GM19023 (cell line): Measurements from ENCODE around the gene LSM11.
"Not testable (repeated sequence)": the region's sequence is repeated elsewhere in the genome, so short reads cannot be mapped to it uniquely, and the experiment has no call there.

Experiments used
- ATAC-seq: cut with Tn5 transposase; IDR thresholded peaks from one replicate; pipeline ENCODE4 v1.9.1; 2021; ENCODE audit warnings: mild to moderate bottlenecking, moderate library complexity; ENCODE audit not compliant: unreplicated experiment

LSM11 gene

GRCh38 chr5:157743163-157744050 lies at the start of gene LSM11:
Gene LSM11 (plus strand): TSS chr5:157743712. CDS start chr5:157743751, 39 bp downstream.
- ATAC-seq, result peak; percentile 91

GRCh38 chr5:157693816-157694215 lies 49.7 kb upstream of the LSM11 start:
- ATAC-seq, result not testable (repeated sequence)

- ATAC-seq, result not testable (repeated sequence)
Measured at GRCh38 chr5:157696154-157696553, 47.4 kb upstream of the LSM11 start.

- not testable (repeated sequence) for ATAC-seq
Measured at GRCh38 chr5:157698674-157699073, 44.8 kb upstream of the LSM11 start.

- no peak for ATAC-seq
Measured at GRCh38 chr5:157703736-157704135, 39.8 kb upstream of the LSM11 start.

- no peak for ATAC-seq
Measured at GRCh38 chr5:157708866-157709265, 34.6 kb upstream of the LSM11 start.

- ATAC-seq, result no peak
Measured at GRCh38 chr5:157709346-157709745, 34.2 kb upstream of the LSM11 start.

- ATAC-seq, result no peak
Measured at GRCh38 chr5:157710431-157710830, 33.1 kb upstream of the LSM11 start.

- ATAC-seq, result no peak
Measured at GRCh38 chr5:157710882-157711281, 32.6 kb upstream of the LSM11 start.

GRCh38 chr5:157713830-157714595 lies 29.5 kb upstream of the LSM11 start:
- ATAC-seq, result no peak

- no peak for ATAC-seq
Measured at GRCh38 chr5:157714596-157714864, 29.0 kb upstream of the LSM11 start.

GRCh38 chr5:157718519-157718918 lies 25.0 kb upstream of the LSM11 start:
- ATAC-seq, result no peak

- ATAC-seq, result no peak
Measured at GRCh38 chr5:157719245-157719644, 24.3 kb upstream of the LSM11 start.

- no peak for ATAC-seq
Measured at GRCh38 chr5:157721159-157721558, 22.4 kb upstream of the LSM11 start.

- ATAC-seq, result not testable (repeated sequence)
Measured at GRCh38 chr5:157722895-157723294, 20.6 kb upstream of the LSM11 start.

GRCh38 chr5:157726607-157727006 lies 16.9 kb upstream of the LSM11 start:
- ATAC-seq, result not testable (repeated sequence)

- ATAC-seq, result not testable (repeated sequence)
Measured at GRCh38 chr5:157727858-157728257, 15.7 kb upstream of the LSM11 start.

GRCh38 chr5:157729858-157730257 lies 13.7 kb upstream of the LSM11 start:
- no peak for ATAC-seq

GRCh38 chr5:157730900-157731271 lies 12.6 kb upstream of the LSM11 start:
- no peak for ATAC-seq

GRCh38 chr5:157731272-157732129 lies 12.0 kb upstream of the LSM11 start, which contains the start of gene THG1L:
Gene THG1L (plus strand): TSS chr5:157731420. CDS start chr5:157731441, 21 bp downstream.
- ATAC-seq, result peak; percentile 97

GRCh38 chr5:157732130-157732514 lies 11.4 kb upstream of the LSM11 start:
- no peak for ATAC-seq
